ENCODE results near the gene ZBTB7A. TPM values are rescaled to one million over a fixed set of nuclear protein-coding genes. Genes with fewer than 3 reads are reported as not detected.

ZBTB7A gene
- total RNA-seq, 1 donor from 2014 or later, result 15.3 TPM

DNA sequence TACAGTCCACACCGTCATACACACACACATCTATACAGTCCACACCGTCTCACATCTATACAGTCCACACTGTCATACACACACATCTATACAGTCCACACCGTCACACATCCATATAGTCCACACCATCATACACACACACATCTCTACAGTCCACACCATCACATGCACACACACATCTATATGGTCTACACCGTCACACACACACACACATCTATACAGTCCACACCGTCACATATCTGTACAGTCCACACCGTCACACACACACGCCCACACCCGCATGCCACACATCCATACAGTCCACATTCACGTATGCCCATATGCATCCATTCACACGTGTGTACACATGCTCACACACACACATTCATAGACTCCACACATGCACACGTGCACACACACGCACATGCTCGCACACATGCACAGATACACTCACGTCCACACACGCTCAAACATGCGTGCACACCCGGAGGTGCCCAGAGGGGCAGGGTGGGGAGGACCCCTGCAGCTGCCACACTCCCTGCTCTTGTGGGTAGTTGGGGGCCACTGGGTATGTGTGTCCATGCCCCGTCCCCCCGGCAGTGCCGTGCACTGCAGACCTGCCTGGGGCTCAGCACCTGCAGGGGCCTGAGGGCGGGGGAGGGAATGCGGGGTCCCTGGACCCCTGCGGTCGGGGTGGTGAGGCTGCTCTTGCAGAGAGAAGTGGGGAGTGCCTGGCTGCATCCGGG is 30.0 kb downstream of the ZBTB7A start:
- Histone ChIP-seq H3K27me3 (ENCODE audit: control insufficient read depth, insufficient read depth, low read length) (no peaks in the 10 kb centered on the region), H3K36me3 (ENCODE audit: control insufficient read depth, insufficient read depth, low read length) (peaks cover 6% of the 10 kb centered on the region), H3K4me3 (ENCODE audit: low read depth, low read length) (no peak overlapping the region)
- no peak for TF ChIP-seq CTCF (IDR thresholded peaks at IDR 0.05; ENCODE audit: insufficient read depth, low read length, severe bottlenecking)
- FAIRE-seq (no peak), DNase-seq (ENCODE audit: low read depth) (no peak)

GRCh38 chr19:4035582-4035981 is 31.1 kb downstream of the ZBTB7A start:
- Histone ChIP-seq H3K4me3 (ENCODE audit: low read depth, low read length) (no peak overlapping the region), H3K27me3 (ENCODE audit: control insufficient read depth, insufficient read depth, low read length) (no peaks in the 10 kb centered on the region), H3K36me3 (ENCODE audit: control insufficient read depth, insufficient read depth, low read length) (peaks cover 6% of the 10 kb centered on the region)
- DNase-seq (ENCODE audit: low read depth) (no peak), FAIRE-seq (peak; percentile 100)
- TF ChIP-seq CTCF (IDR thresholded peaks at IDR 0.05; ENCODE audit: insufficient read depth, low read length, severe bottlenecking), result no peak

- DNase-seq (ENCODE audit: low read depth), result no peak
- Histone ChIP-seq H3K36me3 (ENCODE audit: control insufficient read depth, insufficient read depth, low read length) (peaks cover 6% of the 10 kb centered on the region), H3K4me3 (ENCODE audit: low read depth, low read length) (no peak overlapping the region), H3K27me3 (ENCODE audit: control insufficient read depth, insufficient read depth, low read length) (no peaks in the 10 kb centered on the region)
- FAIRE-seq, result no peak
- no peak for TF ChIP-seq CTCF (IDR thresholded peaks at IDR 0.05; ENCODE audit: insufficient read depth, low read length, severe bottlenecking)
Measured at GRCh38 chr19:4035018-4035566, 31.6 kb downstream of the ZBTB7A start.

- no peak for DNase-seq (ENCODE audit: low read depth)
- TF ChIP-seq CTCF (IDR thresholded peaks at IDR 0.05; ENCODE audit: insufficient read depth, low read length, severe bottlenecking), result no peak
- H3K27me3 ChIP-seq (ENCODE audit: control insufficient read depth, insufficient read depth, low read length), result no peaks in the 10 kb centered on the region
- no peak overlapping the region for H3K4me3 ChIP-seq (ENCODE audit: low read depth, low read length)
- FAIRE-seq, result no peak
- H3K36me3 ChIP-seq (ENCODE audit: control insufficient read depth, insufficient read depth, low read length), result peaks cover 7% of the 10 kb centered on the region
Measured at GRCh38 chr19:4034048-4035017, 32.4 kb downstream of the ZBTB7A start.

DNA sequence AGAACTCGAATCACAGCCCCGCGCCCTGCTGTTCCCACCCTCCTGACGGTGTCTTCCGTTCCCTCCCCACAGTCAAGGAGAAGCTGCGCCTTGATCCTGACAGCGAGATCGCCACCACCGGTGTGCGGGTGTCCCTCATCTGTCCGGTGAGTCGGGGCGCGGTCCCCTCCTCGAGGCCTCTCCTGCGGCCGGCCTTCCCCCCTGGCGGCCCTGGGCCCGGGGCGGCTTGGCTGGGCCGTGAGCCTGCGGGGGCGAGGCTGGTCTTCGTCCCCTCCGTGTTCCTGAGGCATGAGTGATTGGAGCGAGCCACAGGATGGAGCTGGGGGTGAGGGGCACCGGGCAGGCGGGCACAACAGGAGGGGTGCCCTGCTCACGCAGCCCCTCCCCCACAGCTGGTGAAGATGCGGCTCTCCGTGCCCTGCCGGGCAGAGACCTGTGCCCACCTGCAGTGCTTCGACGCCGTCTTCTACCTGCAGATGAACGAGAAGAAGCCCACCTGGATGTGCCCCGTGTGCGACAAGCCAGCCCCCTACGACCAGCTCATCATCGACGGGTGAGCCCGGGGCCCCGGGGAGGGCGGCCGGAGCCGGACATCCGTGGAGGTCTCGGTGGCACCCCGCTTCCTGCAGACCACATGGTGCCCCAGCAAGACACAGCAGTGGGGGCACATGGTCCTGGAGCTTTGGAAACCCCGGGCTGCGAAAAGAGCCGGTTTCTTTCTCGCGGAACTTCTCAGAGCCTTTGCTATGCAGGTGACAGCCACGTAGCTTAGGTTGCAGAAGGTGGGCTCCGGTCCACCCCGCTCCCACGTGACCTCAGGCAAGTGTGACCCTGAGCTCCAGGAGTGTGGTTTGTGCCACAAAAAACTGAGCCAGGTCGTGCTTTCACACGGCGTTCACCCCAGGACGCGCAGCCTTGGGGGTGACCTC is 33.4 kb downstream of the ZBTB7A start:
- FAIRE-seq (no peak), DNase-seq (ENCODE audit: low read depth) (no peak)
- TF ChIP-seq CTCF (IDR thresholded peaks at IDR 0.05; ENCODE audit: insufficient read depth, low read length, severe bottlenecking), result no peak
- H3K27me3 ChIP-seq (ENCODE audit: control insufficient read depth, insufficient read depth, low read length), result no peaks in the 10 kb centered on the region
- no peak overlapping the region for H3K4me3 ChIP-seq (ENCODE audit: low read depth, low read length)
- peaks cover 12% of the 10 kb centered on the region for H3K36me3 ChIP-seq (ENCODE audit: control insufficient read depth, insufficient read depth, low read length)

Data from bronchial epithelial cell (primary cell).